Parathyroid adenoma (tissue), 2 donors: ENCODE data around the gene MYL9.

ENCODE experiments used
- H2AFZ ChIP-seq: fragments of 300-600 bp; sonication (generic); one replicate; pipeline ENCODE4 v1.7.0; 2017; ENCODE audit warnings: antibody characterized with exemption, mild to moderate bottlenecking
- H3K27ac ChIP-seq: fragments of 300-600 bp; sonication (generic); one replicate; pipeline ENCODE4 v1.7.0; 2017
- H3K27me3 ChIP-seq: fragments of 300-600 bp; sonication (generic); one replicate; pipeline ENCODE4 v1.7.0; 2017; ENCODE audit warnings: low read length; ENCODE audit not compliant: control insufficient read depth, insufficient read depth
- H3K36me3 ChIP-seq: fragments of 300-600 bp; sonication (generic); one replicate; pipeline ENCODE4 v1.7.0; 2017; ENCODE audit warnings: low read length; ENCODE audit not compliant: control insufficient read depth, insufficient read depth
- H3K4me1 ChIP-seq: fragments of 300-600 bp; sonication (generic); one replicate; pipeline ENCODE4 v1.7.0; 2017; ENCODE audit warnings: control low read depth
- H3K4me2 ChIP-seq: fragments of 300-600 bp; sonication (generic); one replicate; pipeline ENCODE4 v1.7.0; 2017; ENCODE audit warnings: low read length
- H3K4me3 ChIP-seq: fragments of 300-600 bp; sonication (generic); one replicate; pipeline ENCODE4 v1.7.0; 2017; ENCODE audit warnings: low read depth, low read length
- H3K79me2 ChIP-seq: fragments of 300-600 bp; sonication (generic); one replicate; pipeline ENCODE4 v1.7.0; 2017; ENCODE audit warnings: control low read depth
- H3K9ac ChIP-seq: fragments of 300-600 bp; sonication (generic); one replicate; pipeline ENCODE4 v1.7.0; 2017; ENCODE audit warnings: mild to moderate bottlenecking
- H3K9me3 ChIP-seq: fragments of 300-600 bp; sonication (generic); one replicate; pipeline ENCODE4 v1.7.0; 2017; ENCODE audit warnings: low read length; ENCODE audit not compliant: control insufficient read depth
- TF ChIP-seq, protein P1 (sequence below): fragments of 300-600 bp; sonication (generic); IDR thresholded peaks from one replicate; pipeline ENCODE4 v1.7.0; 2017; ENCODE audit warnings: antibody characterized with exemption, mild to moderate bottlenecking
- donor health status: primary hyperparathyroidism.

MYL9 gene

DNA sequence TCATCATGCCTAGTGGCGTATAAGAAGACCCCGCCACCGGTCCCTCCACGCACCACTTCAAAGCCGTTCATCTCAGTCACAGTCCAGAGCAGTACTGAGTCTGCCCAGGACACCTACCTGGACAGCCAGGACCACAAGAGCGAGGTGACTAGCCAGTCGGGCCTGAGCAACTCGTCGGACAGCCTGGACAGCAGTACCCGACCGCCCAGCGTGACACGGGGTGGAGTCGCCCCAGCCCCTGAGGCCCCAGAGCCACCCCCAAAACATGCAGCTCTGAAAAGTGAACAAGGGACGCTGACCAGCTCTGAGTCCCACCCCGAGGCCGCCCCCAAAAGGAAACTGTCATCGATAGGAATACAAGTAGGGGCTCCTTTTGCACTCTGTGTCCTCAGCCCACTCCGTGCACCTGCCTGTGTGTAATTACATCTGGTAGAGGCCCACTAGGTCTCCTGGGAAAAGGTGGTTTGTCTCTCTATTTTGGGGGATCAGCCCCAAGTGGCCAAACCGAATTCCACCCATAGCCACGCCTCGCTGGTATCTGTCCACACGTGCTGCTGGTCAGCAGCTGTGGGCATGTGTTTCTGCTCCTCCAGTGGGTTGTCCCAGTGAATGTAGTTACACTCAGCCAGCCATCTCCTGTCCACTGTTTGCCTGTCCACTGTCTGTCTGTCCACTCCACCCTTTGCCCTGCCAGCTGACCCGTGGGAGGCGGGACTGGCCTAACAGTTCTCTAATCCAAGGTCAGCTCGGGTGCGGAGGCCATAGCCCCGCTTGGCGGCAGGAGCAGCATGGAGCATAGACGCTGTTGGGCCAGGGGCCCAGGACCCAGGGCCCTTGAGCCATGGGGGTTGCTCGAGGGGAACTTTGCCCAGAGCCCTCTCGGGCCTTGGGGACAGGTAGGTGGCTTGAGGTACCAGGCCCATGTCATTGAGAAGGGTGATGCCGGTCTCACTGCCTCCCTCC lies 44.3 kb upstream of the MYL9 start:
- Histone ChIP-seq H3K9ac (no peak overlapping the region), H2AFZ (no peak overlapping the region), H3K36me3 (no peaks in the 10 kb centered on the region), H3K4me3 (no peak overlapping the region), H3K9me3 (no peaks in the 10 kb centered on the region), H3K4me2 (no peak overlapping the region), H3K79me2 (peaks cover 25% of the 10 kb centered on the region), H3K4me1 (peaks cover 4% of the 10 kb centered on the region), H3K27me3 (no peaks in the 10 kb centered on the region), H3K27ac (no peak overlapping the region)
- TF ChIP-seq, protein P1, sequence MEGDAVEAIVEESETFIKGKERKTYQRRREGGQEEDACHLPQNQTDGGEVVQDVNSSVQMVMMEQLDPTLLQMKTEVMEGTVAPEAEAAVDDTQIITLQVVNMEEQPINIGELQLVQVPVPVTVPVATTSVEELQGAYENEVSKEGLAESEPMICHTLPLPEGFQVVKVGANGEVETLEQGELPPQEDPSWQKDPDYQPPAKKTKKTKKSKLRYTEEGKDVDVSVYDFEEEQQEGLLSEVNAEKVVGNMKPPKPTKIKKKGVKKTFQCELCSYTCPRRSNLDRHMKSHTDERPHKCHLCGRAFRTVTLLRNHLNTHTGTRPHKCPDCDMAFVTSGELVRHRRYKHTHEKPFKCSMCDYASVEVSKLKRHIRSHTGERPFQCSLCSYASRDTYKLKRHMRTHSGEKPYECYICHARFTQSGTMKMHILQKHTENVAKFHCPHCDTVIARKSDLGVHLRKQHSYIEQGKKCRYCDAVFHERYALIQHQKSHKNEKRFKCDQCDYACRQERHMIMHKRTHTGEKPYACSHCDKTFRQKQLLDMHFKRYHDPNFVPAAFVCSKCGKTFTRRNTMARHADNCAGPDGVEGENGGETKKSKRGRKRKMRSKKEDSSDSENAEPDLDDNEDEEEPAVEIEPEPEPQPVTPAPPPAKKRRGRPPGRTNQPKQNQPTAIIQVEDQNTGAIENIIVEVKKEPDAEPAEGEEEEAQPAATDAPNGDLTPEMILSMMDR: no peak

DNA sequence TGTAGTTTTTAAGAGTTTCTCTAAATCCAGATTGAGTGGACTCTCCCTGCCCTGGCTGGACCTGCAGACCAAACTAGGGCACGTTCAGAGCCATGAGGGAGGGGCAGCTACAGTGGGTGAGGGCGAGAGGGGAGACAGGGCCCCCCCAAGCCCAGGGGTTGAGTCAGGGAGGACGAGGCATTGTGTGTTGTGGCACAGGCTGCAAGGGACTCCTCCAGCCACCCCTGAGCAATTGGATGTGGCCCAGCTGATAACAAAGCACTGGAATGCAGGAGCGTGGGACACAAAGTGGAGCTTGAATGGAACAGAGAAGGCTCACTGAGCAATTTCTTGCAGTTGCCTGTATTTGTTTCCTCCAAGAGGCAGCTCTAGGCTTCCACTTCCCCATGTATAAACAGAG lies 43.5 kb upstream of the MYL9 start:
- Histone ChIP-seq H3K4me3 (no peak overlapping the region), H2AFZ (no peak overlapping the region), H3K36me3 (no peaks in the 10 kb centered on the region), H3K9ac (no peak overlapping the region), H3K9me3 (no peaks in the 10 kb centered on the region), H3K27me3 (no peaks in the 10 kb centered on the region), H3K79me2 (peaks cover 25% of the 10 kb centered on the region), H3K4me2 (no peak overlapping the region), H3K27ac (no peak overlapping the region), H3K4me1 (peaks cover 4% of the 10 kb centered on the region)
- TF ChIP-seq, protein P1: no peak

DNA sequence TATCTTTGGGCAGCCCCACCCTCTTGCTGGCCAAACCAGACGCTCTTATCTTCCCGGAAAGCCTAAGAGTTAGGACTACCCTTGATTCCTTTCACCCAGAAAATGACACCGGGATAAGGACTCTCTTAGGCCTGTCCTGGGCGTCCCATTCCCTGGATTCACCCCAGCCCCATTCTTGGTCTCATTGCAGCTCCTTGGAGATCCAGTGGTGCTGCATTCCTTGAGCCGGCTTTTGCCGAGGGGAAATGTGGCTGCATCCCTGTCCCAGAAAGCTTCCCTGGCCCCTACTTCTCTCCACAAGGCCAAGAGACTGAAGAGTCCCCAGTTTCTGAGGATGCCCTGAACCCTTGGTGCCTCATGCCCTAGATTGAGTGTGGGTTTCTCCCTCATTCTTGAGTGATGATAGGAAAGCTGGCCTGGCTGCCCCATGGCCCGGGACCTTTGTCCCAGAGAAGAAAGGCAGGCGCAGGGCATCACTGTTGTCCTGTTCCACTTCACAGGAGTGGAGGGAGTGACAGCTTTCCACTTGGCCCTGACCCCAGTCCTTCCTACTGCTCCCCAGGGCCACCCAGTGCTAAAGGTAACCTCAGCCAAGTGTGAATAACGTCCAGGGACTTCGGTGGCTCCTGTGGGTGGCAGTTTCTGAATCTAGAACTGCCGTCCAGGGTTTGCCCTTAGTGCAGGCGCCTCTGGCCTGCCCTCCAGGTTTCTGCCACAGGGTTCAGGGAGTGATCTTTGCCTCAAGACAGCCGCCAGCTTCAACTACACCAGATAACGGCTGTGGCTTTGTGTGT lies 42.7 kb upstream of the MYL9 start:
- Histone ChIP-seq H2AFZ (no peak overlapping the region), H3K9ac (no peak overlapping the region), H3K4me2 (no peak overlapping the region), H3K36me3 (no peaks in the 10 kb centered on the region), H3K9me3 (no peaks in the 10 kb centered on the region), H3K4me1 (peaks cover 2% of the 10 kb centered on the region), H3K27me3 (no peaks in the 10 kb centered on the region), H3K27ac (no peak overlapping the region), H3K79me2 (peaks cover 25% of the 10 kb centered on the region), H3K4me3 (no peak overlapping the region)
- TF ChIP-seq, protein P1: no peak

DNA sequence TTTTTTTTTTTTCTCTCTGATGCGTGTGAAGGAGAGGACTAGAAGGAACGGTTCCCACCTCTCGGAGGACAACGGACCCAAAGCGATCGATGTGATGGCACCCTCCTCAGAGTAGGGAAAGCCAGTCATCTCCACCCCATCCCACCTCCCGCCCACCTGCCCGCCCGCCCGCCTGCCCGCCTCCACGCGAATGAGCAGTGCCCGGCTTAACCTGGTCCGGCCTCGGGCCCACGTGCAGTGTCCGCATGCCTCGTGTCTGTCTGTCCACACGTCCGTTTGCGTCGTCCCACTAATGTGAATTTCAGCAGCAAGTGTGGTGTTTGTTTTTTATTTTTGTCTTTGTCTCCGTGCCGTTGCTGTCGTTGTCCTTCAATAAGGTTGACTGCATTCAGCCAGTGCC lies 42.1 kb upstream of the MYL9 start:
- no peaks in the 10 kb centered on the region for H3K4me1 ChIP-seq
- no peaks in the 10 kb centered on the region for H3K9me3 ChIP-seq
- peaks cover 25% of the 10 kb centered on the region for H3K79me2 ChIP-seq
- H3K4me2 ChIP-seq: no peak overlapping the region
- no peak overlapping the region for H3K9ac ChIP-seq
- H2AFZ ChIP-seq: no peak overlapping the region
- H3K27ac ChIP-seq: no peak overlapping the region
- H3K36me3 ChIP-seq: no peaks in the 10 kb centered on the region
- H3K4me3 ChIP-seq: no peak overlapping the region
- TF ChIP-seq, protein P1: no peak
- no peaks in the 10 kb centered on the region for H3K27me3 ChIP-seq
